Amniotic stem cell (primary cell): ENCODE measurements around the gene ST6GALNAC5.
"Not testable (repeated sequence)": the region's sequence is repeated elsewhere in the genome, so short reads cannot be mapped to it uniquely, and the experiment has no call there.

Source experiments
- DNase-seq: peaks from one replicate; lab custom pipeline; 2025; lab: John Stamatoyannopoulos, UW

ST6GALNAC5 gene

DNA sequence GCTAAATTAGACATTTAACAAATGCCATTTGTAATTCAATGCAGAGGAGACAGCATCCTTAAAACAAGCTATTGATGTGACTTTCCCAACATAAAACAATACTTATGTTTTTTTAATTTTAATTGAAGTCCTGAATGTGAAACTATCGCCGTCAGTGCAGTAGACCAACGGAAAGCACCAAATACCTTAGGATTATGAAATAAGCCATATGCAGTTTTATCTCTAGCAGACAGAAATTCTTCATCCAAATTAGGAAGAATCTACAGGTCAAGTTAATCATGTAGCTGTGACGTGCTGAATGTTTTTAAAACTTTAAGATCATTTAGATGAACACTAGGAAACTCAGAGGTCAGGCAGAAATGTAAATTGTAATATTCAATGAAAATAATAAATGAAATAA, 714 bp upstream of the ST6GALNAC5 start:
- DNase-seq, result no peak

DNA sequence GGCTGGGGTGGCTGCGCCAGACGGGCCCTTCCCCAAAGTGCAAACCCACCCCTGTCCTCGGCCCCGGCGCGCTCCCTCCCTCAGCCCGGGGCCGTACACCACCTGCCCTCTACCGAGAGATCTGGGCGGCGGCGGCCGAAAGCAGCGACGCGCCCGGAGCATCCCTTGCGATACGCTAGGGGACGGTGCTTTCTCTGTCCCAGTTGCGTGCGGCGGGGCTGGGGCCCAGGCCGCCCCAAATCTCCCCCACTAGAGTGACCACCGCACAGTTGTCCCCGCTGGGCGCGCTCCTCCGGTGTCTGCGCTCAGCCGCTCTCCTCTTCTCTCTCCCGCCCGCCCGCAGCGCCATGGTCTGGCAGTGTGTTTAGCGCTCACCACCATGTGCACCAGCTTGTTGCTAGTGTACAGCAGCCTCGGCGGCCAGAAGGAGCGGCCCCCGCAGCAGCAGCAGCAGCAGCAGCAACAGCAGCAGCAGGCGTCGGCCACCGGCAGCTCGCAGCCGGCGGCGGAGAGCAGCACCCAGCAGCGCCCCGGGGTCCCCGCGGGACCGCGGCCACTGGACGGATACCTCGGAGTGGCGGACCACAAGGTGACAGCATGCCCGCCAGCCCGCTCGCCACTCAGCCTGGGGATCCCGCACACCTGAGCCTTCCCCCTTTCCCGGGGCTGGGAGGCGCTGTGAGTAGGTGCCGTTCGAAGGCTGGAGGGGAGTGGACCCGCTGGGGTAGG, 1.0 kb downstream of the ST6GALNAC5 start:
- no peak for DNase-seq

DNA sequence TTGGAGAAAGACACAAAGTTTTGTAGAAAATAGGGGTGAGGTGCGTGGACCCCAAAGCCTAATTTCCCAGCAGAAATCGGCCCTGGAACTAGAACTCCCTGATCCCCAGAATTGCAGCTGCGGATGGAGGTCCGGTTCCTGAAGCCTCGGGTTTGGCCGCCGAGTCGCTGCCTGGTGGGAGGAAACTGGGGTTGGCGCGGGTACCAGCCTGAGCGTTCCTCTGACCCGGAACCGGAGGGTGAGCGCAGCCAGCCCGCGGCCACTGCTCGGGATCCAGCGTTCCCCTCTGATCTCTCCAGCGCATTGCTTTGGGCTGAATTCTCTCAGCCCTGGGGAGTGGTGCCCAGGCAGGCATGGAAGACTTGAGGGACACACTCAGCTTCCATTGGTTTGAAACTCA, 1.6 kb downstream of the ST6GALNAC5 start:
- DNase-seq, result no peak

DNA sequence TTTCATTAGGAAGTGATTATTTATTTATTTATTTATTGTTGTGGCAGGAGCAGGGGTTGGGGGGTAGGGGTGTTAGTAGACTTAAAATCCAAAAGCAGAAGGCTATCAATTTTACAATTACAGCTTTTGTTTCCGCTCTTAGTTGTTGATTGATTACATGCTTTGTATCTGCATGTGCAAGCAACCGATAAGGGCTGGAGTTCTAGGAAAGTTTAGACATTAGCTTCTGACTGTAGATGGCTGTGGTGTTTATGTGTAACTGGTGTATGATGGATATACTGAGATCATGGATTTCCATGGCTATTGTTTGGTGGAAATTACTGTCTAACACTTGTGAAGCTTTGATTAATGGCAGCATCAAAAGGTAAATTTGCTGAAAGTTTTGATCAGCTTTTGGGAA, 2.8 kb downstream of the ST6GALNAC5 start:
- no peak for DNase-seq

DNA sequence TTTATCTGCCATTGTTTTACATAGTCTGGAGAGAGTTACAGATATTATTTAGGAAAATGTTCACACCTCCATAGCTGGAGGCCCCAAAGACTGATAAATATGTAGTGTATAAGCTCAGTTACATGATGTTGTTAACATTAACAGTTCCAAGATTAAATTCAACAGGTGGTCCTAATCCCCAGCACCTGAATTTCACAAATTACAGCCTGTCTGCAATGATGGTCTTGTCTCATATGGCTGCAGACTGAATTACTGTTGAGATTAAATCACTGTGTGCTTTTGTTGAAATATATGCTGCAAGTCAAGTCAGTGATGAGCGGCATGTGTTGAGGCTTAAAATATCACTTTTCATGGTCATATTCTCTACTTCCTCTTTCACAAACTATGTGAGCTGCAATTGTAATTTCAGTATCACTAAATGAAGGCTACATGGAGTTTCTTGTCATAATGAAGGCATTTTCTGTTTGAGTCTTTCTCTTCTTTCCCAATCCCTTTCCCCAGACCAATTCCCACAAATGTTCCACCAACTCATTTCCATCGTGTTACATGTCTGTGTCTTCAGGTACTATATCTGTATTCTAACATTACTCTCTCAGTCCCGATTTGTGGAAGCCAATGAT, 4.2 kb downstream of the ST6GALNAC5 start:
- no peak for DNase-seq

DNA sequence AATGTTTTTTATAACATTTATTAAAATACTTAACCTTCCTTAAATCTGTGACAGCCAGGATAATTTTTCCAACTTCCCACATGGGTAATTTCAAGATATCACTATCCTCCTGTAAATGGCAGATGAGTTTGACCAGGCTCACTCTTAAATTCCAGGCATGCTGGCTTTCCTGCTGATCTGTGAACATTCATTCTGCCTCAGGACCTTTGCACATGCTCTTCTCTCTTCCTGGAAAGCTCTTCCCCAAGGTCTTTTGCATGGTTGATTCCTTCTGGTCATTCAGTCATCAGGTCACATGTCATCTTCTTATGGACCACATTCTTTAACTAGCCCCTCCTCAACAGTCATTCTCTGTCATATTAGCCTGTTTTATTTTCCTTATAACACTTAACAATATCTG, 5.7 kb downstream of the ST6GALNAC5 start:
- no peak for DNase-seq

DNA sequence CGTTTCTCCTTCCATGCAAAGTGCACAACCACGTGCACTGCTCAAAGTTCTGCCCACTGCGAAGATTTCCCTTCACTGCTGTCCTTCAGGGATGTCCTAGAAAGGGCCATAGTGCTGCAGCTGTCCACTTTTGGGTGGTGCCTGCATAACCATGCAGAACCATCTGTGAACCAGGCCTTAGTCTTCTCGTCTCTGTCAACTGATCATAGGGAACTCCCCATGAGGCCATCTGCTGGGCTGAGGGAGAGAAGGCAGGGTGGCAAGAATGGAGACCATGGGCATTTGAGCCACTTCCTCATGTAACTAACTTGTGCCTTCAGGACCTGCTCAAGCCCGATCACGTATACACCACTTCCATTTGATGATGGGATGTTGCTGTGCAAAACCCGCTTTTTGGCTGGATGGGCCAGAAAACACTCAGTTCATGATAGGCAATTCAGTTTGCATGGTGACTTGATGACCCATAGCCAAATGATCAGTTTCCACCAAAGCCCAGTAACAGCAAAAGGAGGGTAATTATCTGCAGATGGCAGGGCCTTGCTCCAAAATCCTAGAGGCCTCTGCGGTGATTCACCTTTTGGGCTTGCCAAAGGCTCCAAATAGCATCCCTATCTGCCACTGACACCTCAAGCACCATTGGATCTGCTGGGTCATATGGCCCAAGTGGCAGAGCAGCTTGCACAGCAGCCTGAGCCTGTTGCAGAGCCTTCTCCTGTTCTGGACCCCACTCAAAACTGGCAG, 9.5 kb downstream of the ST6GALNAC5 start:
- no peak for DNase-seq

DNA sequence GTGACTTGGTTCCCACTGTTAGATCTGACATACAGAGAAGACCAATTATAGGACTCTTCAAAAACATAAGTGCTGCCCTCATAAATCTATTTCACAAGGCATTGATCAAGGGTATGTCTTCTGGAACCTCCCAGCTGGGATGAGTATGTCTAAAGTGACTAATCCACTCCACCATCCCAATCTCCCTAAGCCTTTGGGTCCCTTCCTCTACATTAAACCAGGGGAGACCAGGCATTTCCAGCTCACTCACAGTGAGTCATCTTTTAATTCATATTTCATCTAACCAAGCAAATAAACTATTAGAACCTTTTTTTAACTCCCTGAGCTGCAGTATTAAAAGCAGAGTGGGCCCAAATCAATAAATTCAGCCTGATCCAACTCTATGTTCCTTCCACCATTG, 11.7 kb downstream of the ST6GALNAC5 start:
- DNase-seq, result not testable (repeated sequence)

DNA sequence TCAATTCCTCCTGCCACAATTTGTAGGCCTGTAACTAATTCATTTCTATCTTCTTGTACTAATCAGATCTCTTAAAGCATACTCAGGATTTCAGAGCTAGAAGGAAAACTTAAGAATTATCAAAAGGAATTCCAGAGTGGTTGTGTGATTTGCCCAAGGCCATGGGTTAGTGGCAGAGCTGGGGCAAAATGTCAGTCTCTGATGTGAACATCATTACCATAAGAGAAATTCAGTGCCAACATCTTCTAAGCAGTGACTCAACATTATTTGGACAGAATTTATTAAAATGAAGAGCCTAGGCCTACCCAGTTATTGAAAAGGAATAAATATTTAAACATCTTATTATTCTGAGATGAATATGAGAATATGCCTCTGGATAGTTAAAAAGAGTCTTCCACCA, 14.5 kb downstream of the ST6GALNAC5 start:
- DNase-seq, result no peak

DNA sequence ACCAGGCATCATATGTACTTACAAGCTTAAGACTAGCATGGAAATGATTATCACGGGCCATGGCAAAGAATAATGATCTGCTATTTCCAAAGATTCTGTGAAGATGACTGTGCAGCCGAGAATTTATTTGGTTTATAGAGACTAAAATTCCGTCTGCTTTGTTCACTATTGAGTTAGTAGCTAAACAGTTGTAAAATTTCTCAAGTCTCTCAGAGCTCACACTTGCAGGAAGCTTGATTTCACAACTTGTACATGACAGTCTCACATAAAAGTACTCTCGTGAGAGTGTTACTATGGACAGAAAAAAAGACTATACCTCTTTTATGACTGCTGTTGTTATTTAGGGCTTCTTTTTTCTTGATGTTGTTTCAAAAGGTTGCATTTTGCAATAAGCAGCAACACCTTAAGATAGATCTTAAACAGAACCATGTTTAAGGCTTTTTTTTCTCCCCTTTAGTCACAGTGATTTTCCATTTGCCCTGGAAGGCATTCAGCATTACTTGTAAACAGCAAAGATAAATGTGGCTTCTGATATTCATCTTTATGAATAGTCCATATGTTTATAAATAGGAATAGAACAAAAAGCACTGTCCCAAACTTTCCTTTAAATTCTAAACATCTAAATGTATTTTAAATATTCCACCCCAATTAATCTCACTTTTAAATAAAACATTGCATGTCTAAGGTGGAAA, 24.8 kb downstream of the ST6GALNAC5 start:
- DNase-seq, result no peak

DNA sequence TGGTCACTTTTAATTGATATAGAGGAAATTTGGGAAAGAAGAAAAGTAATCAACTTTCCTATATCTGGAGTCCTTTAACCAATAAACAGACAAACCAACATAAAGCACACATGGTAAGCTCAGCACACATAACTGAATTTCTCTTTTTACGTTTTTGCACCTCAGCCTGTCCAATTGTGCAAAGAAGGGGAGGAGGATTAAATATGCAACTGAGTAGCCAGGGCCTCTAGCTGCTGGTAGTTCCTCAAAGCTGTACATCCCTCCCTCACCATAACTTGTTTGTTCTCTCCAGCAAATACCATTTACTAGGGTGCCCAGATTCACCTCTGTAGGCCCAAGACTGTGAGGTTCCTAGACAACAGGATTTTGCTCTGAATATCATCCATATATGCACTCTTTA, 25.4 kb downstream of the ST6GALNAC5 start:
- DNase-seq, result no peak

DNA sequence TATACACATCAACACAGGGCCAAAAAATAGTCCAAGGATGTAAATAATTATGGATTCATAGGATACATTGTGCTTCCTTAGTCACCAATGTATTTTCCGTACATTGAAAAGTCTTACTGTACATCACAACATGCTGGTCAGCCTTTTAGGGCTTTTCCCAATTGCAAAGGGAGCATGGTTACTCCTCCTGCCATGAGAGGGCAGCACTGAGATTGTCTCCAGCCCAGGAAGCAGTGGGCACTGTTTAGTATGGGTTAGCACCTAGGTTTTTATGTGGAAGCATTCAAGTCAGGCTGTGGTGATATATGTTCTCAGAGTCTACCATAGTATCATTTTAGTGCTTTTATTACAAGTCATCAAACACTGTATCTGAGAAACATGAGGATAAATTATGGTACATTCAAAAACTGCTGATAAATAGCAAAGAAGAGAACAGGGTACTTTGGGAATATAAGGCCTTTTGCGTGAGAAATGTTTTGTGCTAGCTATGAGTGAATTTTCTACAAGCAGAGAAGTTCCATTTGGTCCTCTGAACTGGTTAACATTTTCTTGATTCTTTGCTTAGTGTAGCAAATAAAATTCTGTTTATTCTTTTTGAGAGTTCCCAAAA, 34.0 kb downstream of the ST6GALNAC5 start:
- DNase-seq, result no peak

DNA sequence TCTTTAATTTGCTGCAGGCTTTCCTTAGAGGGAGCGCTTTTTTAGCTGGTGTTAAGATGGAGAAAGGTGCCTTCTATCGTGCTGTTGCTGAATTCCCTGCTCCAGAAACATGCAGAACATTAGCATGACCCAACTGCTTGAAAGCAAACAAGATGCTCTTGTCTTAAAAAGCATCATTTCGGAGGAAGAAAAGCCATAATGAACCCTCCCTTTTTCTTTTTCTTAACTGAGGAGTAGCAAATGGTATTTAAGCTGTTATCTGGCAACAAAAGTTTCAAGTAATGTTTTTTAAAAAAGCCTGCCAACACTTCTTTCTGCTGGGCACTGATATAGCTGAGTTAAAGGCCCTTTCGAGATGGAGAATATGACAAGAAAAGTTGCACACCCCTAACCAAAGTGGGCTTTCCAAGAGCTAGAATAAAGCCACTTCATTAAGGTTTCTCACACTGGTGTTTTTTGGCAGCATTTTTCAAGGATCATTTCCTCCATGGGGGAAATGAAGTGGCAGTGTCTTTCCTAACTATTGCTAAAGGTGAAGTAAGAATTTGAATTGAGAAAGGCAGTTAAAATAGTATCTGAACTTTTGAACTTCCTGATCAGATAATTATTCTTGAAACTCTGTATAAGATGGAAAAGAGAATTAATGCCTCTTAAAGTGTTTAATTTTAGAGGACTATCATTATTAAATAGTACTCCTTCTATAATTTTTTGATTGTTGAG, 38.8 kb downstream of the ST6GALNAC5 start:
- no peak for DNase-seq

DNA sequence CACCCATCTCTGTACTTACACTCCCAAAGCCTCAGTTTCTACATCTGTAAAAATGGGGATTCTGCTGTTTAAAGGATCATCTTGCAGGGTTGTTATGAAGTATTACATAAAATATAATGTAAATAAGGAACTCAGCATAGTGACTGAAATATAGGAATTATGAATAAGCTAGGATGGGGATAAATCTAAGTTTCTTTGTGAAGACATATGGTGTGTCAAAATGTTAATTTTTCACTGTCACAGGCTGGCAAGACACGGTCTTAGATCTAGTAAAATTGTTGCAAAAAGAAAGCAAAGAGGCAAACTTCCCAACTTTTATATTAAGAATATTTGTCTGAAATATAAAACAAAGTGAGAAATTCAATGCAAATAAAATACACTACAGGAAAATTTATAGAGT, 42.0 kb downstream of the ST6GALNAC5 start:
- DNase-seq, result no peak

DNA sequence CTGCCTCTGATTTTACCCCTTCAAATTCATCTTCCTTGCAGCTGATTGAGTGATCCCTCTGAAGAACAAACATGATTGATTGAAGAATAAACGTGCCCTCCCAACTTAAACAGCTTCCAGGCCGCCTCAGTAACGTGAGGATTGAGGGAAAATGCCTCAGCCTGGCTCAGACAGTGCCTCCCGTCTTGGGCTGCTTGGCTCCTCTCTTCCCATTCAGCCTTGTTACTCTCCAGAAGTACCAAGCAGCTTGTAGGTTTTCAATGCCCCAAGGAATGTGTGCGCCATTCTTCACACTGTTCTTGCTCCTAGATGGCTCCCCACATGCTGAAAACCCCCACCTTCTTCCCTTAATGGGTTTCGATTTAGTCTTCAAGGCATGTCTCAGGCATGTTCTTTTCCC, 51.8 kb downstream of the ST6GALNAC5 start:
- DNase-seq, result no peak

DNA sequence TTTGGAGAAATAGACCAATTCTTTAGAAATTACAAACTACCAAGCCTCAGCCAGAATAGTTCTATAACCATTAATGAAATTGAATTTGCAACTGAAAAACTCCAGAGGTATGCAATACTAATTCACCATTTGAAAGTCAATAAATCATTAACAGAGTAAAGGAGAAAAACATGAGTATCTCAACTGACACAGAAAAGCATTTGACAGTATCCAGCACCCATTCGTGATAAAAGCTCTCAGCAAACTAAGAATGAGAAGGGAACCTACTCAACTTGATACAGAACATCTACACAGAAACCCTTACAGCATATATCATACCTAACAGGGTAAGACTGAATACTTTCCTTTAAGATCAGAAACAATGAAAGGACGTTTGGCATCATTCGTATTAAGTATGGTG, 54.3 kb downstream of the ST6GALNAC5 start:
- no peak for DNase-seq

DNA sequence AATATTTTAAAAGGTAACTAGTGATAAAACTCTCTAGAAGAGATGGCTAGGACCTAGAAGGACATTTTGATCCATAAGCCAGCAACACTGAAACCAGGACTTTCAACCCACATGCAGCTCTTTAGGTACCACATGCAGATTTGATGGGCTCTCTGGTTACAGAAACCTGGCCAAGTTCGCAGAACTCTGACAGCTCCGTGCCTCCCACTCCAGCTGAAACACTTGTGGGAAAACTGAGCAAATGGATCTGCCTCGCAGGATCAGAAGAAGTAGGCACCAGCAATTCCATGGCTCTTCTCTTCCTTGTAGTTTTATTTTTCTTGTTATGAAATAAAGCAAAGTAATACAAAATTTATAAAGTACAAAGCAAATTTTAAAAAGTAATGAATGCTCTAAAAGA, 58.5 kb downstream of the ST6GALNAC5 start:
- DNase-seq, result no peak

DNA sequence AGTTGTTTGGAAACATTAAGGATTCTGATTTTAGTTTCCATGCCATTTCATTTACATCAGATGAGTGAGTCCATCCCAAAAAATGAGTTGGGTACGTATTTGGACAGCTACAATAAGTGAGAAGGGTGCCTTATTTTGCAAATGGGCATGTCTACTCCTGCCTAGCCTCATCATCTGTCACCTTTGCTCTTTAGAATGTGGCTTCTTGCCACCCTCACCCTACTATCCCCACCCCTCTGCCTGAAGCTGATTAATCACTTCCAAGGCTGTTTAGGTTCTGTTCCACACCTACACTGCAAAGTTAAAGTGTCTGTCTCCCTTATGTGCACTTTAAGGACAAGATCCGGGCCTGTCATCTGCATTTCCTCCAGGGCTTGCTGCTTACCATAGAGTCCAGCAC, 61.2 kb downstream of the ST6GALNAC5 start:
- no peak for DNase-seq

DNA sequence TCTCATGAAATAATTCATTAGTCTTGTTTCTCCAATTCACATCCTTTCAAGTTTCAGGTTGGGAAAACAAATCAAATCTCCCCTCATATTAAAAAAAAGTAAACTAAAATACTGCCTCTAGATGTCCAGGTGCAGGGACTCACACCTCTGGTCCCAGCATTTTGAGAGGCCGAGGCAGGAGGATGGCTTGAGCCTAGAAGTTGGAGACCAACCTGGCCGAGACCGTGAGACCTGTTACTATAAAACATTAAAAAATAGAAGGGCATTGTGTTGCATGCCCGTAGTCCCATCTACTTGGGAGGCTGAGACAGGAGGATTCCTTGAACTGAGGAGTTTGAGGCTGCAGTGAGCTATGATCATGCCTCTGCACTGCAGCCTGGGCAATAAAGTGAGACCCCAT, 61.9 kb downstream of the ST6GALNAC5 start:
- DNase-seq, result no peak

DNA sequence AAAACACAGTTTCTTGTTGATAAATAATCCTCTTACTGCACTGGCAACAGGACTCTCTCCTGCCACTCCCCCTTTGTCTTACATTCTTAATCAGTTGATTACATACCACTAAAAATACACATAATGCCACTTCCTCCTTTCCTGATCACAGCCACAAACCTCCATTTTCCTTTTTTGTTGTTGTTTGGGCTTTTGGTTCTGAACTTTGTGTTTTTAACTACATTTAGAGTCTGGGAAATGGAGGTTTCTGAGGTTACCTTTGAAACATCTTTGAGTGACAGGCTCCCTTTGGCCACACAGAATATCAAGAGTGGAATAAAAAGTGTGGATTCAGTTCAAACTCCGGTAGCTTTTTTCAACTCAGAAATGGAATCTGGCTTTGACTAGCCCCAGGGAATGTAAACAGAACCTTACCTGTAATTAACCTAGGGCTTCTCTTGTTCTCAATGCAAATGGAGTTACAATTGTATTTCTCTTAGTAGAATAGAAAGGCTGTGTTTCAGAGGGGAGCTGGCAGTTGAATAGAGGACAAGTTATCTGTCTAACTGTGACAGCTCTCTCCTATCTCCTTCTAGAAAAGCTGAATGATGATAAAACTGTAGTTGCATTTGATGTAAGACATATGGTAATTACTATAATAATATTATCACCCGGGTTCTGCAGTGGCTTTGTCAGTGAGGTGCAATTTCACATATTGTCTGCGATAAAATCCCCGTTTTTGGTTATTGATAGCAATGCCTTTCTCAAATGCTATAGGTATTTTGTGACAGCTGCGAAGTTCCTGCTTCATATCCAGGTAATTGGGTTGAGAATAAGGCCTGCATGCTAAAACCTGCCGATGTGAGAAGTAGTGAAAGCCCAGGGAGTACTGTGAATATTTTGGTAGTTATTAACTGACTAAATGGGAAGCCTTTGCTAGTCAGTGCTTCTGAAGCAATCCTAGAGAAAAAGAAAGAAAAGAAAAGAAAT, 66.9 kb downstream of the ST6GALNAC5 start:
- DNase-seq, result no peak
